Activated CD4-positive, alpha-beta T cell treated with anti-CD3 and anti-CD28 coated beads for 48 hours (primary cell): ENCODE measurements around the gene KCNC1.
A peak's percentile ranks its signal among the peaks of the same experiment; 100 is the strongest.

ENCODE experiments used
- DNase-seq: peaks from one replicate; pipeline ENCODE4 v3.0.0-alpha.2; 2020

Gene KCNC1

DNA sequence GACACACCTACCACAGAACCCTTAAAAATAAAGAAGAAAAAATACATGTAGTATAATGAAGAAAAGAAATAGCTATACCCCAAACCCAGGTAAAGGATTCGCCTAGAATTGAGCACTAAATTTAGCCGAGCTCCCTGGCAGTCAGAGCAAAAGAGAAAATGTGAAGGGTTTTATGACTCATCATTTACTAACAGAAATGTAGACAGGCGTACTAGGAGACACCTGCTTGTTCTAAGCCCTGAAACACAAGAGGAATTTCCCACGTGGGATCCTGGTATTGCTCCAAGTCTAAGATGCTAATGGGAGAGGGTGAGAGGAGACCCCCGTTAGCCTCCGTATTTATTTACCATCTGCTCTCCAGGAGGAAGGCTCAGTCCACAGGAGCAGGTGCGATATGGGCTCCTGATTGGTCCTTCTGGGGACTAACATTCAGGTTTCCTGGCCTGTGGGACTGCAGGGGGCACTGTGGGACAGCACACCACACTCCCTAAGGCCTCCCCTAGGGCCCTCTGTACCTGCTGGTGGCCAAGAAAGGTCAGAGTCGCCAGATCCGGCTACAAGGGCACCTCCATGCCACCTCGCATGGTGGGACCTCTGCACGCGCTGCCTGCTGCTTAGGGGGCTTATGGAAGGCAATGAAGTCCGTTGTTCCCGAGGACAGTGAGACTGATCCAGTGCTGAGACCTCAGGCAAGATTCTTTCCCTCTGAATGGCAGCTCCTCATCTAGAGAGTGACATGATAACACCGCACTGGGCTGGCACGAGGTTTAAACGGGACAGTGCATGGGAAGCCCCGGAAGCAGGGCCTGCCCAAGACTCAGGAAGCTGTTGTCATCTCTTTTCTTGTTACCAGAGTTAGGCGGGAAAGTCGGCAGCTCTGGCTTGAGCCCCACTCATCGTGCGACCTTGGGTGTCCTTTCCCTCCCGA lies 25.8 kb downstream of the KCNC1 start:
- DNase-seq, result peak; percentile 53

DNA sequence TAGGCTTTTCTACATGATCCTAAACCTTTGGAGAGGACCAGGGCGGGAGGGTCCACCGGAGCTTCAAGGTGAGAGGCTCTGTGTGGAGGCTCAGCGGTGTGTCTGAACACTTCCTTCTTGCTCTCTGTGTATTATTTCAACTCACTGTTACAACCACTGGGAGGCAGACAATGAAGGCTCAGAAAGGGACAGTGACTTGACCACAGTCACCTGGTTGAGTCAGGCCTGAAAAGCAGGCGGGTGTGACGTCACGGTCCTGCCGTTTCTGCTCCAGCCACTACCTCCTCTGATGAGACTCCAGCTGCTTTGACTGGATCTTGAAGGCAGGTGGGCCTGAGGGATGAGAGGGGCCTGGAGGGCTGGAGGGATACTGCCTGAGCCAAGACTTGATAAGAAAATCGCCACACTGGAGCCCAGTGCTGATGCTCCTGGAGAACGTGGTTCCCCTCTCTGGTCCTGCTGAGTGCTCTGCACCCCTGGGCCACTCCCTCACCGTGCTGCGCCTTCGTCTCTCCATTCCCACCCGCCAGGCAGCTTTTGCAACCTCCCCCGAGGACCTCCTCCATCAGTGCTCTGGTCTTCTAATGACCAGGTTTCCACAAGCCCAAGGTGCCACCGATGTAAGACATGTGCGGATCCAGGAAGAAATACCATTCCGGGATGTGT lies 27.9 kb downstream of the KCNC1 start:
- DNase-seq, result no peak

GRCh38 chr11:17763244-17763643 lies 28.7 kb downstream of the KCNC1 start:
- no peak for DNase-seq

DNA sequence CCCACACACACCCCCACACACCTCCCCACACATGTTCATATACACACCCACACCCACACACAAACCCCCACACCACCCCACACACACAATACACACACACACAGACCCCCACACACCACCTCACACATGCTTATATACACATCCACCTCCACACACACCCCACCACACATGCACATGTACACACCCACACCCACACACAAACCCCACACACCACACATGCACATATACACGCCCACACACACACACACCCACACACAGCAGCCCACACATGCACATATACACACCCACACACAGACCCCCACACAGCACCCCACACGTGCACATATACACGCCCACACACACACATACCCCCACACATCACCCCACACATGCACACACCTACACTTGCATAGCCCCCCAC lies 29.1 kb downstream of the KCNC1 start:
- DNase-seq, result no peak

DNA sequence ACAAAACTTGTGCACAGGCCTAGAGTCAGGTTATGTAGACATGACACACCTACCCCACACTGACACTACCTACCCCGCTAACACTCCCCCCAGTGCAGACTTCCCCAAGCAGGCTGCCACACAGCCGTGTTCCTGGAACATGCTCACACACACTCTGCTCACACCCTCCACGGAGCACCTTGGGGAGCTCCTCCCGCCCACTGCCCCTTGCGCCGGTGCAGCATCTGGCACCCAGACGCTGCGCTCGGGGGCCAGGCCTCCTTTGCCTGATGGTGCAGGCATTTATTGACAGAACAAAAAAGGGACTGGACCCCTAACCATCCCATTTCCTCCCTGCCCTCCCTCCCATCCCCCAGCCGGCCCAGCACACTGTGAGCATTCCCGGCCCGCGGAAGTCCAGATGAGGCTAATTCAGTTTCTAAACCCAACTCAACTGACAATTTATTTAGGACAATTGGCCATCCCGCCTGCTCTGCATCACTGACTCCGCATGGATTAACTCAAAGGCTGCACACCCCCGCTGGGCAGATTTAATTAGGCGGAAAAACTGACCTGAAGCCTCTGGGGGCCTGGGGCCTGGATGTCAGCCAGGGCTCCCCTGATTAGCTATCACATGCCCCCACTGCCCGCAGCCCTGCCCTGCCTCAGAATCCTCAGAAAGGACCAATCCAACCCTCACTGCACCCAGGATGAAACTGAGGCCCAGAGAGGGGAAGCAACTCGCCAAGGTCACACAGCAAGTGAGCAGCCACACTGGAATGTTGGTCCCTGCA lies 30.1 kb downstream of the KCNC1 start:
- no peak for DNase-seq

DNA sequence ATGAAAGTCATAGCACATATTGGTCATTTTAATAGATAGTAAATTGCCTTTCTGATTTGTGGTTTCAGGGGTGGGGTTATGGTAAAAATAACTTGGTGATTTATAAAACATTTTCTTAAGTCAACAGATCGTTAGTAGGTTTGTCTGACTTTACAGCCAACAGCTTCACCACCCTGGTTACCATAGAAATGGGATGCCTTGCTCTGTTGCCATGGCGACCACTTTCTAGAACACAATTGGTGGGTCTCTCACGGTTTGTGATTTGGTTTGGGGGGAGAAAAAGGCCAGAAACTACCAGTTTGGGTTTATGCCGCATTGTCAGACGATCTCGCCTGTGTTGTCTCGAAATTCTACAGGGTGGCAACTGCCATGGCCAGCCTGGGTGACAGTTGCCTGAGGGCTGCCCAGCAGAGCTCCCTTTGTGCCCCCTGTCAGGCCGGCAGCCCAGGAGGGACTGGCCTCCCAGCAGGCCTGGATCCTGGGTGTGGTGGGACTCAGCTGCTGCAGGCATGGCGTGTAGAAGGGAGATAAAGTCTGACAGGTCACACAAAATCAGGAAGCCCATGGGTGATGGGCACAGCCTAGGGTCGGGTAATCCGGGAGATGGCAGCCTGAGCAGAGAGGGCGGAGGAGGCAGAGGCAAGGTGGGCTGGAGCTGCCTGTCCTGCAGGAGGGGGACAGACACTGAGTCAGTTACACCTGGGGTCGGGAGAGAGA lies 30.9 kb downstream of the KCNC1 start:
- no peak for DNase-seq

DNA sequence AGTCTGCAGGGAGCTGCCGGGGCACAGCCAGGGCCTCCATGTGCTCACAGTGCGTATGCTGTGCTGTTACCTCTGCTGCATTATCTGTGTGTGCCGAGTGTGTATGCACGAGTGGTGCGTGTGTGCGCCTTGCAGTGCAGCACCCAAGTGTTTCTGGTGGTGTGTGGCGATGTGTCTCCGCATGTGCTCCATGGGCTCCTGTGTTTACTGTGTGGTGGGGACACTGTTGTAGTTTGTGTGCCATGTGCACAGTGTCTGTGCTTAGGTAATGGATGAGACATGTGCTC lies 31.4 kb downstream of the KCNC1 start:
- DNase-seq, result no peak

DNA sequence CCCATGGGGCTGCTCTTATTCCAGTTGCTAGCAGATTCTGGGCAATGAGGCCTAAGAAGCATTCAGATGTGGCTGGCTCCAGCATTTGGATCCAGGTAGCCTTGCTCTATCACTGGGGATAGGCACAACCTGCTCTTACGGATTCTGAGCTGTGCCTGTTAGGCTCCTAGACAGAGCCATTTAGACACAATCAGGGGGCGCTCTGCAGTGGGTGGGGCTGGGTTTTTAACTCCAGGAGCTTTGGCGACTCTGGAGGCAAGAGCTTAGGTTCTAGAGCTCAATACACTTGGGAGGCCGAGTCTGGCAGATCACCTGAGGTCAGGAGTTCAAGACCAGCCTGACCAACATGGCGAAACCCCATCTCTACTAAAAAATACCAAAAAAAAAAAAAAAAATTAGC lies 32.0 kb downstream of the KCNC1 start:
- DNase-seq, result no peak

- no peak for DNase-seq
These were observed 32.8 kb downstream of the KCNC1 start for GRCh38 chr11:17767301-17767885.

DNA sequence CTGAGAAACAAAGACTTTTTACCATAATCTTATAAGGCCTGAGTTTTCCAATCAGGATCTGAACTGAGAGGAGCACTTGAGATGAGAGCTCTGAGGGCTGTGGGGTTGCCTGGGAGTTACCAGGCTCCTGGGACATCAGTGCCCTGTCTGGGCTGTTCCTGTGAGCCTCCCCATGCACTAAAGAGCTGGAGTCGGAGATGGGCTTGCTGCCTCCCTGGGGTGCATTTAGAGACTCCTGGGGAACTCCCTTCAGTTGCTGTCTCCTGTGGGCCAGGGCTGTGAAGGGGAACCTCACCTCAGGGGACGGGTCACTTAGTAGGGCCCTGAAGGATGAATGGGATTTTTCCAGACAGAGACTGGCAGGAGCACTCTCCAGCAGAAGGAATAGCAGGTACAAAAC lies 33.3 kb downstream of the KCNC1 start:
- DNase-seq, result no peak

DNA sequence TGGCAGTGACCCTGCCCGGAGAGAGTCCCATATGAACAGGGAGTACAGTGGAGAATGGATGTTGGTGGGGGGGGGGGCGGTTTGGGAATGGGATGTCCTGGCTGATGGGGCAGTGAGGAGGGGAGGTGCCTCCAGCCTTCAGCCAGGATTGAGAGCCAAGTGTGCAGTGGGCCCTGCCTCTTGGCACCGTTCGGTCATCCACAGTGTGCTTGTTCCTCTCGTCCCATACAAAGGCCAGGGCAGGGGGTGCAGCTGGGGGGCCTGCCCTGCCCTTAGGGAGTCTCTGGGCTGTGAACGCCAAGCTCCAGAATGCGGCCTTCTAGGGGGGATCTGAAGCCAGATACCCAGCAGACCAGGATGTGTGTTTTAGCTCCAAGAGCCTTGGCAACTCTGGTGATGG lies 34.0 kb downstream of the KCNC1 start:
- no peak for DNase-seq

DNA sequence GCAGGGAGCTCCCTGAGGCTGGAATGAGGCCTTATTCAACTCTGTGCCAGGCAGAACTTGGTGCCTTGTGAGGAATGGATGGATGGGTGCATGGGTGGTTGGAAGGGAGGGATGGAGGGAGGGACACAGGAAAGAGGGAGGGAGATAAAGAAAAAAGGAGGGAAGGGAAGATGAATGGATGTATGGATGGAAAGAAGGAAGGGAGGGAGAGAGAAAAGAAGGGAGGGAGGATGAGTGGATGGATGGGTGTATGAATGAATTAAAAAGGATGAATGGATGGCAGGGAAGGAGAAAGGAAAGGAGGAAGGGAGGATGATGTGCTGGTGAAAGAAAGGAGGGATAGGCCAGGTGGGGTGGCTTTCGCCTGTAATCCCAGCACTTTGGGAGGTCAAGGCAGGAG lies 34.6 kb downstream of the KCNC1 start:
- DNase-seq, result no peak

DNA sequence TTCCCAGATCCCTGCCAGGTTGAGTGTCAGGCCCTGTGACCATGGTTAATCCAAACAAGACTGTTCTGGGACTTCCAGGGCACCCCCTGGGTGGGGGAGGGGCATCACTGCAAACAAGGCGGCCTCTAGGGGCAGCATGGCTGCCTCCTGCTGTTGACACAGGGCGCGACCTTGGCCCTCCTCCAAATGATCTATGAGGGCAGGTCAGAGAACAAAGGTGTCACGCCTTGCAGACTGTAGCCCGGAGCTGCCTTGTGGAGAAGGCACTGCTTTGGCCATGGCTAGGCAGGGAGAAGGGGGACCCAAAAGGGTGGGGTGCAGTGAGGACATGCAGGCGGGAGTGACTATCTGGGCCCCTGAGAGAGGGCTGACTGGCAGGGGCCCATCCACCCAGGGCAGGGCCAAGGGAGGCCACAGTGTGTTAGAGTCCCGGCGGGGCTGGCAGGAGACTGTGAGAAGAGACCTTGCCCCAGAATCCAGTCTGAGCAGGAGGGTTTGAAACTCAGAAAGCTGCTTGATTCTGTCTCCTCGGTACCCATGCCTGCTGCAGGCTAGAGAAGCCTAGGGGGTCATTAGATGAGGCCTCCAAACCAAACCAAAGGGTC lies 35.6 kb downstream of the KCNC1 start:
- DNase-seq, result peak; percentile 24

DNA sequence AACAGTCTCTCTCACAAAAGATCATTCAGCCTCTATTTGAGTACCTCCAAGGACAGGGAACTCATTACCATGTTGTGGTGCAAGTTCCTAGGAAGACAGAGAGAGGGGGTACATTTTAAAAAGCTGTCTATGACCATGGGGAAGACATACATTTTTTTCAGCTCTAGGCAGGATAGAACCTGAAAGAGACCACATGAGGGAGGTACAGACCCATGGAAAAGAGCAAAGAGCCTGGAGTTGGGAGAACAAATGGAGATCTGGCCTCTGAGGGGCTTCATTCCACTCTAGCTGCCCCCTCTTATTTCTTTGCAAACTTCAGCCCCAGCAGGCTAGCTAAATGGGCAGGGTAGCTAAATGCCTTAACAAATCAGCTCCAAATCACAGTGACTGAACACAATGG lies 36.3 kb downstream of the KCNC1 start:
- no peak for DNase-seq

GRCh38 chr11:17771415-17771814 lies 36.8 kb downstream of the KCNC1 start:
- DNase-seq, result no peak

GRCh38 chr11:17771841-17772401 lies 37.3 kb downstream of the KCNC1 start:
- no peak for DNase-seq

DNA sequence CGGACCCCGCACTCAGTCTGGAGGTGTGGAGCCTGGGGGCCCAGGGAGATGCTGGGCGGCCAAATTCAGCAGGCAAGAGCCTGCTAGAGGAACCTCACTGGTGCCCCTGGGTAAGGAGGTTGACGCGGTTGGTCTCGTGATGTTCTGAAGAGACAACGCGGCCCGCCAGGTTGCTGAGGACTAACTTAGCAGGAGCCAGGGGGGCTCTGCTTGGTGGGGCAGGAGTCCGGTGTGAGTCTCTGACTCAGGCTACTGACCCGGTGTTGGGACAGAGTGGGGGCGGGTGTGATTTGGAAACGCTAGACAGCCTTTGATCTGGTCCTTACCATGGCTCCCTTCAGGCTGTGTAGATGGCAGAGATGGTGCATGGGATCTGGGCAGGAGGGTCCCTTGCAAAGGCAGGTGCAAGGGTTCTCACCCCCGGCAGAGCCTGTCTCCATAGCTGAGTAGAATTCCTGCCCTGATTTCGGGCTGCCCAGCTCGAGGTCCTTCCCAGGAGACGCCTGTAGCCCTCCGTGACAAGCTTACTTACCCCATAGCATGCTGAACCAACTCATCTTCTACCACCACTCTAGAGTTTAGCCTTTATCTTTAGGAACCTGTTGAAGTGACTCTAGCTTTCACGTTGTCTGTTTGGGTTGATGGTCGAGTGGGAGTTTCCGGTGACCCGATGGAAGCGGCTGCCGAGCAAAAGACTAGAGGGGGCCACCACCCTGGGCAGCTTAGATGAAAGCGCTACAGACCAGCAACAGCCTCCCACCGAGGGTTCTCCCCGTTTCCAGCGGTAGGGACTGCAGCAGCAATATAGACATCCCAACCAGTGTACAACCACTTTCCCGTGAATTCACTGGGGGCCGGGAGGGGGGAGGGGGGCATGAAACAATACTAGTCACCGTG lies 38.4 kb downstream of the KCNC1 start:
- DNase-seq, result no peak

DNA sequence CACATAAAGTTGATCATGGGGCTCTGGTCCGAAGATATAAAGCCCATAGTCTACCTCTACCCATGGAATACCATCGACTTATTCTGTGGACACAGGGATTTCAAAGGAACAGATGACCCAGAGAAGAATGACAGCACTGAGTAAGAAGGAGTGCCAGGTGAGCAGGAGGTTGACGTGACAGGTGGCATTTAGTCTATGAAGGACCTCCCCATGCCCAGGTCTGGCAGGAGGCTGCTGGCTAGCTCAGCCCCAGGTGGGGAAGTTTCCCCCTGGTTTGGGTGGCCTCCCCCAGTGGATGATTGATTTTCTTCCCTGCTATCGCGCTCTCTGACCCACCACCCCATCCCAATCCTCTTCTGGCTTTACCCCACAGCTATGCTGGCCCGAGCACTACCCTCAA lies 39.1 kb downstream of the KCNC1 start:
- no peak for DNase-seq

- DNase-seq, result no peak
These were observed 39.9 kb downstream of the KCNC1 start for GRCh38 chr11:17774232-17775034.

- DNase-seq, result no peak
These were observed 40.4 kb downstream of the KCNC1 start for GRCh38 chr11:17775035-17775348.
